Prostate gland (tissue), 2 donors: ENCODE measurements around the gene C17orf107.

Experiments
- POLR2A ChIP-seq: fragments of 450-650 bp; IDR thresholded peaks from one replicate; pipeline ENCODE4 v1.6.1; 2016; ENCODE audit warnings: antibody characterized with exemption, mild to moderate bottlenecking
- POLR2AphosphoS5 ChIP-seq: sonication (generic); formaldehyde crosslinking; IDR thresholded peaks from one replicate; pipeline ENCODE4 v1.6.1; 2017; ENCODE audit warnings: antibody characterized with exemption
- TF ChIP-seq, protein P1 (sequence below), 4 experiments: fragments of 200-600 bp in 2 of 4; fragments of 450-650 bp in 2 of 4; sonication (generic) in 2 of 4; IDR thresholded peaks; 1 replicate in 3 of 4; 2 replicates in 1 of 4; pipeline ENCODE4 v1.5.1; 2016 to 2019; ENCODE audit warnings: antibody characterized with exemption in 4 of 4, mild to moderate bottlenecking in 2 of 4, moderate library complexity in 2 of 4

DNA sequence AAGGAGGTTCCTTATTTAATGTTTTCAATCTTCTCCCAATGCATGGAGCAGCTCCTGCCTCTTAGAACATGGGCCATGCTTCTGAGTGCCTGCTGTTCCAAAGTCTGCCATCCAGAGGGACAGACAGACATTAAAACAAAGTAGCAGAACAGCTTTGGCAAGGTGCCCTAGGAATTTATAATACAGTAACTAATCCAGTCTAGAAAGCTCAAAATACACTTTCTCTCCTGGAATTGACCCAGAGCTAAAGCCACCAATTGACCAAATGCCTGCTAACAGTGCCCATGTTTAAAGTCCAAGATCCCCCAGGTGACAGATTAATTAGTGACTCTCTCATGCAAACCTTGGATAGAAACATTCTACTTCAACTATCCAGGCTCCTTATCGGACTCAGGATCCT lies 14.7 kb downstream of the C17orf107 start:
- TF ChIP-seq POLR2AphosphoS5 (no peak), POLR2A (no peak)
- TF ChIP-seq, protein P1, sequence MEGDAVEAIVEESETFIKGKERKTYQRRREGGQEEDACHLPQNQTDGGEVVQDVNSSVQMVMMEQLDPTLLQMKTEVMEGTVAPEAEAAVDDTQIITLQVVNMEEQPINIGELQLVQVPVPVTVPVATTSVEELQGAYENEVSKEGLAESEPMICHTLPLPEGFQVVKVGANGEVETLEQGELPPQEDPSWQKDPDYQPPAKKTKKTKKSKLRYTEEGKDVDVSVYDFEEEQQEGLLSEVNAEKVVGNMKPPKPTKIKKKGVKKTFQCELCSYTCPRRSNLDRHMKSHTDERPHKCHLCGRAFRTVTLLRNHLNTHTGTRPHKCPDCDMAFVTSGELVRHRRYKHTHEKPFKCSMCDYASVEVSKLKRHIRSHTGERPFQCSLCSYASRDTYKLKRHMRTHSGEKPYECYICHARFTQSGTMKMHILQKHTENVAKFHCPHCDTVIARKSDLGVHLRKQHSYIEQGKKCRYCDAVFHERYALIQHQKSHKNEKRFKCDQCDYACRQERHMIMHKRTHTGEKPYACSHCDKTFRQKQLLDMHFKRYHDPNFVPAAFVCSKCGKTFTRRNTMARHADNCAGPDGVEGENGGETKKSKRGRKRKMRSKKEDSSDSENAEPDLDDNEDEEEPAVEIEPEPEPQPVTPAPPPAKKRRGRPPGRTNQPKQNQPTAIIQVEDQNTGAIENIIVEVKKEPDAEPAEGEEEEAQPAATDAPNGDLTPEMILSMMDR (IDR thresholded peaks at IDR 0.05): no peak
